Measurements from ENCODE around the gene LRRC8E.

Gene LRRC8E

DNA sequence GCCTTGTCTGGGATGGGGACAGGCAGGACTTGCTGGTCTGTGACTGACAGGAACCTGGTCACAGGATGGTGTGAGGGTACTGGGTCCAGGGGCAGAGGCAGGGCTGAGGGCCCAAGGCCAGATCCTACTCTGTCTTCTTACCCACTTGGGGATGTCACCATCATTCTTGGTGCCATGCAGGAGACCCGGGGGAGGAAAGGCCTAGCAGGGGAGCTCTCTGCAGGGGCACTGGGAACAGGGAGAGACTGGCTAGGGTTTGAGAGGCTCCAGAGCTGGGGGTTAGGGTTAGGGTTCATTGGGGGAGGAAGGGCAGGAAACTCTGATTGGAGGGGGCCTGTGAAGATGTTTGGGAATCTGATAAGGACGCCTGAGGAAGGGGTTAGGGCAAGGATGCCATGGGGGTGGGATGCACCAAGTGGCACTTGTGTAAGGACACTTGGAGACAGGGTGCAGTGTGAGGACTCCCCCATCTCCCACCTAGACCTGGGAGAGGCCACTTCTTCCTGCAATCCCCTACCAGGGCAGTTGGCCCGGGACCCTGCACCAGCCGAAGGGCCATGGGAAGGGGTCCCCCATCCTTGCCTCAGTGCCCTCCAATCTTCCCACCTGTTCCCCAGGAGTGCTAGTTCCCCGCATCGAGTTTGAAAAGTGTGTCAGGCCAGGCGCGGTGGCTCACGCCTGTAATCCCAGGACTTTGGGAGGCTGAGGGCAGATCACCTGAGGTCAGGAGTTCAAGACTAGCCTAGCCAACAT lies 21.0 kb upstream of the LRRC8E start:
- DNase-seq (ENCODE audit: low spot score): no peak

DNA sequence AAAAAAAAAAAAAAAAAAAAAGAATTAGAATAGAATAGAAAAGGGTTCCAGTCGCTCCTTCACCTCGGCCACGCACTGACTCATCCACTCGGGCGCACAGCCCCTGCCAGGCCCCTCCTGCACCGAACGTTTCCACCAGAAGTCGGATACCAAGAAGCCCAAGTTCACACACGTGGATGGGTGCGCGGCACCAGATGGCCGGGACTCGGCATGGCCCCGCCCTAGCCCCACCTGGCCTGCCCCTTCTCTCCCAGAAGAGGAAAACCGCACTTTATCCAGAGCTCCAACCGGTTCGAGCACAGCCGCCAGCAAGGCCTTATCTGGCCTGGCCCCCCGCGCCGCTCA lies 20.0 kb upstream of the LRRC8E start:
- DNase-seq (ENCODE audit: low spot score): no peak

DNA sequence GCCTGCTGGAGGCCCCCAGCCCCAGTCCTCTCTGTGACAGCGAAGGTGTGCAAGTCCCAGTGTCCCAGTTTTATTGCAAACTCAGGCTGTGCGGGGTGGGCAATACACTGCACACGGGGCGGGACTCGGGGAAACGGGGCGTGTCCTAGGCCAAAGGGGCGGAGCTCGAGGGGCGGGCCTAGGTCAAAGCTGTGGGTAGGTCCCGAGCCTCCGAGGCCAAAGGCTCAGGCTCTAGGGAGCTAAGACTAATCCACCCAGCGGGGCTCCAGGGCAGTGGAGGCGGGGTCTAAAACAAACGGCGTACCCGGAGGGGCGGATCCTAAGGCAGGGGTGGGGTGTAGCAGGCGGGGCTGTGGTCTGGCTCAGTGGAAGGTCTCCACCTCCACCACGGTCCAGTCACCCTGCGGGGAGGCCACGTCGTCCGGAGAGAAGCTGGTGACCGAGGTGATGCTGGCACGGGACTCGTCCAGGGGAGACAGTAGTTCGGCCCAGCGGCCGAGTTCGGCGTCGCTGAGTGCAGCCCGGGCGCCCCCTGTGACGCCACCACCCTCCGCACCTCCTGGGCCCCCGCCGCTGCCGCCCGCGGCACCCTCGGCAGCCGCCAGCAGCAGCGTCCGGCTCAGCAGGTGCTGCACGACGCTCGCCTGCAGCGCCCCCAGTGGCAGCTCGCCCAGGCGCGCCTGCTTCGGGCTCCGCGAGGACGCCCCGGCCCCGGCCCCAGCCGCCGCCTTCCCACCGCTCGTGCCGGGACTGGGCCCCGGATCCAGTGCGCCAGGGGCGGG lies 19.4 kb upstream of the LRRC8E start:
- no peak for DNase-seq (ENCODE audit: low spot score)

DNA sequence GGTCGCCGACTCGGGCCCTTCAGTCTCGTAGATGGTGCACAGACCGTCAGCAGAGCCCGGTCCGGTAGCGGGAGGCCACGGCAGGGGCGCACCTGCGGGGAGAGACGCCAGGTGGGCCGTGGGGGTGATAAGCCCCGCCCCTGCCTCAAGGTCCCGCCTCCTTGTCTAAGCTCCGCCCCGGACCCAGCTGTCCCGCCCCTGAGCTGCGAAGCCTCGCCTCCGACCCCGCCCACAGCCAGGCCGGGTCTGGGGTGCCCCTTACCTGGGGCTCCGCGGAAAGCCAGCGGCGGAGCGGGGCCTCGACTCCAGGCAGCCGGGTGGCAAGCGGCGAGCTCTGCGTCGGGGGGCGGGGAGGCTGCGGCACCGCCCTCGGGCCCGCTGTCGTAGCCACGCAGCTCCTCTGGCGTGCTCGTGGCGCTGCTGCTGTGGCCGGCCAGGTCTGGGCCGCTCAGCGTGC lies 18.8 kb upstream of the LRRC8E start:
- DNase-seq (ENCODE audit: low spot score): no peak

DNA sequence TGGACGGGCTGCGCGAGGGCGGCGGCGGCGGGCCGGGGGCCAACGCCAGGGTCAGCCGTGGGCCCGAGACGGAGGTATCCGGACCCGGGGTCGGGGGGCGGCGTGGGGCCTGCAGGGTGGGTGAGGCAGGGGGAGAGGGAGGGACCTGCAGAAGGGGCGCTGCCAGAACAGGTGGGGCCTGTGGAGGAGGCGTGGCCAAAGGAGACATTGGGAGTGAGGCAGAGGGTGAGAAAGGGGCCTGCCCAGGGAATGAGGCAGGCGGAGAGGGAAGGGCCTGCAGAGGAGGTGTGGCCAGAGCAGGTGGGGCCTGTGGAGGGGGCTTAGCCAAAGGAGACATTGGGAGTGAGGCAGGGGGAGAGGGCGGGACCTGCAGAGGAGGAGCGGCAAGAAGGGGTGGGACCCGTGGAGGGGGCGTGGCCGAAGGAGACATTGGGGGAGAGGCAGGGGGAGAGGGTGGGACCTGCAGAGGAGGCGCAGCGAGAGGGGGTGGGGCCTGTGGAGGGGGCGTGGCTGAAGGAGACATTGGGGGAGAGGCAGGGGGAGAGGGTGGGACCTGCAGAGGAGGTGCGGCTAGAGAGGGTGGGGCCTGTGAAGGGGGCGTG lies 18.3 kb upstream of the LRRC8E start:
- DNase-seq (ENCODE audit: low spot score): no peak

DNA sequence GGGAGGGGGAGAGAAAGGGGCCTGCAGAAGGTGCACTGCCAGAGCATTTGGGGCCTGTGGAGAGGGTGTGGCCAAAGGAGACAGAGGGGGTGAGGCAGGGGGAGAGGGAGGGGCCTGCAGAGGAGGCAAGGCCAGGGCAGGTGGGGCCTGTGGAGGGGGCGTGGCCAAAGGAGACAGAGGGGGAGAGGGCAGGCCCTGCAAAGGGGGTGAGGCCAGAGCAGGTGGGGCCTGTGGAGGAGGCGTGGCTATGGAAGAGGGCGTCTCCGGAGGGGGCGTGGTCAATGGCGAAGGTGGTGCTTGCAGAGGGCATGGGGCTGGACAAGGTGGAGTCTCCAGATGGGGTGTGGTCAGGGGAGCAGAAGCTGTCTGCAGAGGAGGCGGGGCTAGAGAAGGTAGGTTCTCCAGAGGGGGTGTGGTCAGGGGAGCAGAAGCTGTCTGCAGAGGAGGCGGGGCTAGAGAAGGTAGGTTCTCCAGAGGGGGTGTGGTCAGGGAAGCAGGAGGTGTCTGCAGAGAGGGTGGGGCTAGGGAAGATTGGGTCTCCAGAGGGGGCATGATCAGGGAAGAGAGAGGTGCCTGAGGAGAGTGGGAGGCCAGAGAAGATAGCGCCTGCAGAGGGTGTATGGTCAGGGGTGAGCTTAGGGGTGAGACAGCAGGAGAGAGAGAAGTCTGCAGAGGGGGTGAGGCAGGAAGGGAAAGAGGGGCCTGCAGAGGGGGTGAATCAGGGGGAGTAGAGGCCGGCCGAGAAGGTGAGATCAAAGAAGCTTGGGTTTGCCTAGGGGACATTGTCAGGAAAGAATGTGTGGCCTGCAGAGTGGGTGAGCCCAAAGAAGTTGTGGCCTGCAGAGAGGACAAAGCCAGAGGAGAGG lies 17.5 kb upstream of the LRRC8E start:
- DNase-seq (ENCODE audit: low spot score): peak; percentile 61

DNA sequence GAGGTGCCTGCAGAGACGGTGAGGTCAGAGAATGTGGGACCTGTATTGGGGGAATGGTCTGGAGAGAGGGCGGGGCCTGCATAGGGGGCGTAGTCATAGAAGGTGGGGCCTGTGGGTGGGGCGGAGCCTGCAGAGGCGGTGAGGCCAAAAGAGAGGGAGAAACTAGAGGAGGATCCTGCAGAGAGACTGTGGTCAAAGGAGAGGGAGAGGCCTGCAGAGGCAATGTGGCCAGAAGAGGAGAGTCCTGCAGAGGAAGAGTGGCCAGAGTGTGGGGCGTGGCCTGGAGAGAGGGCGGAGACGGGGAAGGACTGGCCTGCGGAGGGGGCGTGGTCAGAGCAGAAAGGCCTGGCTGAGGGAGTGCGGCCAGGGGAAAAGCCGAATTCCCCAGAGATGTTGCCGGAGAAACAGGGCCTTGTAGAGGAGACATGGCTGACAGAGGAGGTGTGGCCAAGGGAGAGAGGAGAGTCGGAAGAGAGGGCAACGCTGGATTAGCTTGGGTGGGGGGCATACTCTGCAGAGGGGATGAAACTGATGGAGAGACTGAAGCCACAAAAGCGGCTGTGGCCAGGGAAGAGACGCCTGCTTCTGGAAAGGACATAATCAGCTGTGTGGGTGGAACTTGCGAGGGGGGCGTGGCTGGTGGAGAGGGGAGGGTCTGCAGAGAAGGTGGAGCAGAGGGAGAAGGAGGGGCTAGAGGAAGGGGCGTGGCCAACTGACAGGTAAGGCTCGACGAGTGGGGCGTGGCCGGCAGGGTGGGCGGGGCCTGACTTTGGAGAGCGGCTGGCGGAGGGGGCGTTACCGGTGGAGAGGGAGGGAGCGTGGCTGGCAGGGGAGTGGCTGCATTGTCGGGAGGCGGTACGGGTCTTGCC lies 16.6 kb upstream of the LRRC8E start:
- peak; percentile 93 for DNase-seq (ENCODE audit: low spot score)

DNA sequence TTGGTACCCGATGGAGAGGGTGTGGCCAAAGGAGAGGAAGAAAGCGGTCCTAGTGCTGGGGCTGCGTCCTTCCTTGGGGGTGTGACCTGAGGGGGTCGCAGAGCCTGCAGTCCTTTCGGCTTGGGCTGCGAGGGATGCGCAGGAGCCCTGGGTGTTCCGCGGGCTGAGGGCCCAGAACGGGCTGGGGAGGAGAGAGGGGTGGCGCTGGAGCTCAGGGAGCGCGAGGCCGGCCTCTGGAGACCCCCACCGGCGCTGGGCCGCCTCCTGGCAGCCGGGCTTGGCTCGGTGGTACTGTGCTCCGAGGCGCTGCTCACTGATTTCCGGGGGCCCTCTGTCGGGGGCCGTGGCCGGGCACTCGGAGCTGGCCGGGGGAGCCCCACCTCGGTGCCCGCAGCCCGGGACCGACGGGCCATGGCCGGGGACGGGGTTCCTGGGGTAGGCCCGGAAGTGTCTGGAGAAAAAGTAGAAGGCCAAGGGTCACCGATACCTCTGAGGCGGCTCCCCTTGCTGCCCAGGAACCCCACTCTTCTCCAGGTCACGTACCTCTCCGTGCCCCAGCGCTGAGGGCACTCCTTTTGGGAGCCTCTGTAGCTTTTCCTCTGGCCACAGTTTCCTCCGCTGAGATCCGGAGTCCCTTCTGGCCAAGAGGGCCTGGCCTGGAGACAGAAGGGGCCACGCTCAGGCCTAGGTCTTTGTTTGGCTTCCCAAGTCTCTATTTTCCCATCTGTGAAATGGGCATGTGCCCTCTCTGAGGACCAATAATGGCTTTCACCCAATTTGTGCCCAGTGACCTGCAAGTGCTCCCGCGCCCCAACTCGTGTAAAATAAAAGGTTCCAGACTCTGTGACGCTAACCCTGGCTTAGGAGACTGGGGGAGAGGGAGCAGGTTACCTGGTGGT lies 15.8 kb upstream of the LRRC8E start:
- DNase-seq (ENCODE audit: low spot score): no peak

DNA sequence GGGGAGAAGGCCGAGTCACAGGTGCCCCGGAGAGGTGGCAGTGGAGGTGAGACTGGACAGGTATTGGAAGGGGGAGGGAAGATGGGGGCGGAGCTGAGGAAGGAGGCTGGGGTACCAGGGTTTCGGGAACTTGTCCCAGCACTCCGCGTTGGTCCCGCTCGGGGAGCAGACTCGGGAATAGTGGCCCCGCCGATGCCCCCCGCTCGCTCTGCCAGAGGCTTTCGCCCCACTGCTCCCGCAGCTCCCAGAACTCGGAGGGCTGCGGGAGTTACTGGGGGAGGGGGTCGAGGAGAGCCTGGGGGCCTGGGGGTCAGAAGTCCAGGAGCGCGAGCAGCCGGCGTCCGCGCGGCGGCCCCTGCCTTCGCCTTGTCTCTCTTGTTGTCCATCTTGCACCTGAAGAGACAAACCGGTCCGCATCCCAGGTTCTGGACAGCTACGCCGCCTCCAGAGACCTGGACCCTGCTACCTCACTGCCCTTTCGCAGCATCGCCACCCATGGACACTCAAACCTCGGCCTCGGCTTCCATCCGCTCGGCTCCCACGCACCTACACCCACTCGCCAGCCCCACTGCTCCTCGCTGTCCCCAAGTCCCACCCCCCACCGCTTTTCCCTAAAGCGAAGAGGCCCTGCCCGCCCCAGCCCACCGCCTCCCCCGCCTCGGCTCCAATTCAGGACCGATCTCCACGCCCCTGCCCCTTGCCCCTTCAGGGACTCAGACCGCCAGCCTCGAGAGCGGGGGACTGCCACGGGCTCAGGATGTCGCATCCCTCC lies 14.8 kb upstream of the LRRC8E start:
- no peak for DNase-seq (ENCODE audit: low spot score)

DNA sequence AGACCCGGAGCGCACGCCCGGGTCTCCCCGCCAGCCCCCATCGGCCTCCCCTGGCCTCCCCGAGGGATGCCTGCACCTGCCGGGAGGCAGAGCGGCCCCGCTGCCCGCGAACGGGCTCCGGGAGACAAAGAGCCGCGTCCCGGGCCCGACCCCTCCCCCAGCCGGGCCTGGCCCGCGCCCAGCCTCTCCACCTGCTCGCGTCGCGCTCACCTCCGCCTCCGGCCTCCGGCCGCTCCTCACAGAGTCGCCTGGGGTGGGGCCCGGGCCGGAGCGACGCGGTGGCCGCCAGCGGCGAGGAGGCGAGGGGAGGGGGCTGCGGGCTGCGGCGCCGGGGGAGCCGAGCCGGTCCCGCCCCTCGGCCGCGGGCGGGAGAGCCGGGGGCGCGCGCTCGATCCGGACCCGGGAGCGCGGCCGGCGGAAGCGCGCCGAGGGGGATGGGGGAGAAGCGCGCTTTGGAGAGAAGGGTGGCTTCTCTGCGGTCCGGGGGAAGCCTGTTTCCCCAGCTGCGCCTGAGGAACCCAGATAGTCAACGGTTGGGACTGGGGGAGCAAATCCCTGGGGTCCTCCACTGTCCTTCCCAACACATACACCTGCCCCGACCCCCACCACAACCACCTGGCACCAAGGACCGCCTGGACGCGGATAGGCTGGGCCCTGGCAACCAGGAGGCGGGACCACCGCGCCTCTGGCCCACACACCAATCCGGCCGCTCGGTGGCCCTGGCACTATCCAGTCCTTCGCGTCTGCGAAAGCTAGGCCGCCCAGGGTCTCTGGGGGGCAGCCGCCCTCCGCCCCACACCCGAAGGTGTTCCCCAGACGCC lies 14.0 kb upstream of the LRRC8E start, which contains the start of gene PRR36:
Gene PRR36, minus strand, starts transcription at position 315 of the 821 bp plus-strand sequence. CDS start 701 bp downstream, outside the sequence.
- peak; percentile 84 for DNase-seq (ENCODE audit: low spot score)

DNA sequence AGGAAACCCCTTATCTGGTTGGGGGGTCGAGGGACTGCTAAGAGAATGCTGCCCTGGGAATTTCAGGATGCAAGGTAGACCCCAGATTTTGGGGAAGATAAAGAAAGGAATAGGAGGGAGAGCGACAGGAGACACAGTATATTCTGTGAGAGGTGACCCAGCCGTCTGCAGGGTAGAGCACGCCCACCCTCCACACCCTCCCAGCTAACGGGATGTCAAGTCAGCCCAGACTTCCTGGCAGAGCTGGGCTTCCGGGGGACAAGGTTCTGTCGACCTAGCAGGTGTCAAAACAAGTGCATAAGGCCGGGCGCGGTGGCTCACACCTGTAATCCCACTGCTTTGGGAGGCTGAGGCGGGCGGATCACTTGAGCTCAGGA lies 13.4 kb upstream of the LRRC8E start:
- DNase-seq (ENCODE audit: low spot score): no peak

DNA sequence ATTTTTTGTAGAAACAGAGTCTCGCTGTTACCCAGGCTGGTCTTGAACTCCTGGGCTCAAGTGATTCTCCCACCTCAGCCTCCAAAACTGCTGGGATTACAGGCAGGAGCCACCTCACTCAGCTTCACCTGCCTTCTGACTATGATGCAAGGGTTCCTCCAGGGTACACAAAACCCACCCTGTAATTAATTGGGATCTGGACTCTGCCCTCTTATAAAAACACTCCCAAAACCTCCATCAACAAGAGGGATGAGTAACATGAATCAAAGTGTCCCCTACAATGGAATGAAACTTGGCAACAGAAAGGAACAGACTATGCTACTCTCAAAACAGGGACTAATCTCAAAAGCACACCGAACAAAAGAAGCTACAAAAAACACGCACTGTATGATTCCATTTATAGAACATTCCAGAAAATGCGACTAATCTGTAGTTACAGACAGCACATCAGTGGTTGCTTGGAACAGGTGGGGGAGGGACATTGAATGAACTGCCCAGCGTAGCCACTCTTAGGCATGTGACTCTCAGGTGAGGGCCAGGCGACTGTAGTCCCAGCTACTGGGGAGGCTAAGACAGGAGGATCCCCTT lies 11.0 kb upstream of the LRRC8E start:
- DNase-seq (ENCODE audit: low spot score): no peak

DNA sequence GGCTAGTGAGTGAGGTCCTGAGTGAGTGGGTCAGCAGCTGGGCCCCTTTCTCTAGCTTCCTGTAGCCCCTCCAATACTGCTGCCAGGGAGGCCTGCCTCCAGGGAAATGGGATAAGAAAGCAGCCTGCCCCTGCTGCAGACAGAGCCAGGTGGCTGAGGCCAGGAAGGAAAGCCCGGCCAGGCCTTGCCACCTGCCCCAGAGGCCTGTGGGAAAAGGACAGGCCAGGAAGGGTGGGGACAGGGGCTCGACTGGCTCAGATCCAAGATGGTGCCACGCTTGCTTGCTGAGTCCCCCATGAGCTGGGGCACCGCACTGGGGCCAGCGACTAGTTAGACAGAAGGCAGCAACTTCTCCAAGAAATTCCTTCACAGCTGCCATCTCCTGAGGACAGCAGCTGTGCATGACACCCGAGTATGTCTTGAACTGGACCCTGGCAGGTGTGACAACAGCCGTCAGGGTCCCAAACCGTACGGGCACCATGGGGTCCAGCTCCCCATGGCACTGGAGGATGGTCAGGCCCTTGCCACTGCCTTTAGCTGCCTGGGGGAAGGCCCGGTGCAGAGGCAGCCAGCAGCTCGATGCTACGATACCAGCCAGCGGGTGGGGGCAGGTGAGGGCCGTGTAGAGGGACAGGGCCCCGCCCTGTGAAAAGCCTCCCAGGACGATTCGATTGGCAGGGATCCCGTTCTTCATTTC lies 9.1 kb upstream of the LRRC8E start:
- DNase-seq (ENCODE audit: low spot score): no peak

DNA sequence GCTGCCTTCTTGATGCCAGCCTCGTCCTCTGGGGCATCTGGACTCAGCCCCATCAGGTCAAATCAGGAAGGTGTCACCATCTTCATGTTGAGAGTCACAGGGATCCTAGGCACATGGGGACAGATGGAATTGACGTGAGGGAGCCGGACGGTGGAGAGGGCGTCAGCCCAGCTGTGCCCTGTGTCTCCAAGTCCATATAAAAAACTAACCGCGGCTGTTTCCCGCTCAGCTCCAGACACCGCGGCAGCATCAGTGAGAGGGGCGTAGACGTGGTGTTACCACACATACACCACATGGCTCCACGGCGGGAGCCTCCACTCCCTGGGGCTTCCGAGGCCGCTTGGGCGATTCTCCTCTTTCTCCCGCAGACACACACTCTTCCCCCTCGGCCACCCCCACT lies 8.5 kb upstream of the LRRC8E start:
- no peak for DNase-seq (ENCODE audit: low spot score)

DNA sequence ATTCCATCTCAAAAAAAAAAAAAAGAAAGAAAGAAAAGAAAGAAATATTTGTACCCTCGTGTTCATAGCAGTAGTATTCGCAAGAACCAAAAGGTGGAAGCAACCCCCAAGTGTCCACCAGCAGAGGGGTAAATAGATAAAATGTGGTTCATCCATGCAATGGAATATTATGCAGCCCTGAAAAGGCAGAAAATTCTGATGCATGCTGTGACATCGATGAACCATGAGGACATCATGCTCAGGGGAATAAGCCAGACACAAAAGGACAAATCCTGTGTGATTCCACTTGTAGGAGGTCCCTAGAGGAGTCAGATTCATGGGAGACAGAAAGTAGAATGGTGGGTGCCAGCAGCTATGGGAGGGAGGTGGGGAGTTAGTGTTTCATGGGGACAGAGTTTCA lies 6.4 kb upstream of the LRRC8E start:
- DNase-seq (ENCODE audit: low spot score): no peak

DNA sequence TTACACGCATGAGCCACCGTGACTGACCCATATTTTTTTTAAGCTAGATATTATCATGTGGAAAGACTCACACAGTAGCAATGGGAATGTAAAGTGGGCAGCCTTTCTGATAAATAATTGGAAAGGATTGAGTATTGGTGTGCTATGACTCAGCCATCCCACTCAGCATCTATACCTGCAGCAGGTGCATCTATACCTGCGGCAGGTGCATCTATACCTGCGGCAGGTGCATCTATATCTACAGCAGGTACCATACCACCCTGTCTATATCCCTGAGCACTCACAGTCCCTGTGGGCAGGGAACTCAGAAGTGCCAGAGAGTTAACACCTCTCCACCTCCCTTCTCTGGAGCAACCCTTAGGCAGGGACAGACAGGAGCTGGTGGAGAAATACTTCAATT lies 5.2 kb upstream of the LRRC8E start:
- DNase-seq (ENCODE audit: low spot score): no peak

Data from SK-N-DZ (cell line).